HEK293 (cell line): ENCODE results near the gene TANC1.

Source experiments
- CTCF ChIA-PET: fragments of 350-600 bp; formaldehyde crosslinking; extraction: SDS; loops from one replicate; lab custom pipeline; 2021; ENCODE audit warnings: antibody characterized with exemption; lab: Yijun Ruan, JAX
- POLR2A ChIA-PET: fragments of 300-600 bp; formaldehyde crosslinking; extraction: SDS; loops from one replicate; lab custom pipeline; 2020; ENCODE audit warnings: antibody characterized with exemption, inconsistent platforms; lab: Yijun Ruan, JAX
- H3K27ac ChIP-seq: fragments of 200-500 bp; sonication (Bioruptor generic); 2 replicates; pipeline ENCODE4 v1.5.1; 2014; ENCODE audit warnings: low read depth, low read length, control low read depth, inconsistent platforms; ENCODE audit errors: extremely low read depth
- H3K36me3 ChIP-seq, 2 experiments: fragments of 200-500 bp in 1 of 2; sonication (Bioruptor generic) in 1 of 2; 1 replicate in 1 of 2; 2 replicates in 1 of 2; pipeline ENCODE4 v1.5.1; 2014 to 2017; ENCODE audit warnings: inconsistent platforms in 2 of 2, low read length in 2 of 2; ENCODE audit not compliant: control insufficient read depth in 2 of 2, insufficient read depth in 1 of 2
- H3K4me1 ChIP-seq: fragments of 200-500 bp; sonication (Bioruptor generic); 2 replicates; pipeline ENCODE4 v1.5.1; 2014; ENCODE audit warnings: mild to moderate bottlenecking, low read length, inconsistent platforms; ENCODE audit not compliant: control insufficient read depth, insufficient read depth
- H3K4me3 ChIP-seq: 2 replicates; pipeline ENCODE4 v1.5.1; 2011; ENCODE audit warnings: low read depth, mild to moderate bottlenecking, control low read depth, low read length, moderate library complexity
- H3K9me3 ChIP-seq: fragments of 200-500 bp; sonication (Bioruptor generic); 2 replicates; pipeline ENCODE4 v1.5.1; 2014; ENCODE audit warnings: low read depth, low read length, inconsistent platforms; ENCODE audit not compliant: control insufficient read depth, insufficient read depth
- PRDM4 ChIP-seq: fragments of 450-650 bp; formaldehyde crosslinking; IDR thresholded peaks from 2 replicates; pipeline ENCODE4 v1.5.1; 2017; ENCODE audit warnings: missing biosample characterization, missing genetic modification characterization
- REST ChIP-seq: fragments of 450-650 bp; formaldehyde crosslinking; IDR thresholded peaks from 2 replicates; pipeline ENCODE4 v1.5.1; 2016; ENCODE audit warnings: missing biosample characterization, missing genetic modification characterization
- SP7 ChIP-seq: fragments of 450-650 bp; formaldehyde crosslinking; IDR thresholded peaks from 2 replicates; pipeline ENCODE4 v1.5.1; 2016; ENCODE audit warnings: missing biosample characterization, missing genetic modification characterization
- WT1 ChIP-seq: fragments of 450-650 bp; formaldehyde crosslinking; IDR thresholded peaks from 2 replicates; pipeline ENCODE4 v1.5.1; 2016; ENCODE audit warnings: missing biosample characterization, missing genetic modification characterization
- ZBTB17 ChIP-seq: fragments of 450-650 bp; formaldehyde crosslinking; IDR thresholded peaks from 2 replicates; pipeline ENCODE4 v1.5.1; 2016; ENCODE audit warnings: missing biosample characterization, missing genetic modification characterization
- ZBTB21 ChIP-seq: fragments of 450-650 bp; formaldehyde crosslinking; IDR thresholded peaks from 2 replicates; pipeline ENCODE4 v1.5.1; 2017; ENCODE audit warnings: missing biosample characterization, missing genetic modification characterization
- ZFHX2 ChIP-seq: fragments of 450-650 bp; formaldehyde crosslinking; conservative IDR thresholded peaks from 2 replicates; pipeline ENCODE4 v1.5.1; 2016; ENCODE audit warnings: missing biosample characterization, missing genetic modification characterization
- ZIC2 ChIP-seq: fragments of 450-650 bp; formaldehyde crosslinking; IDR thresholded peaks from 2 replicates; pipeline ENCODE4 v1.5.1; 2016; ENCODE audit warnings: missing biosample characterization, missing genetic modification characterization
- ZNF19 ChIP-seq: fragments of 450-650 bp; formaldehyde crosslinking; IDR thresholded peaks from 2 replicates; pipeline ENCODE4; 2016; ENCODE audit warnings: missing biosample characterization, missing genetic modification characterization, low read depth
- ZNF416 ChIP-seq: fragments of 450-650 bp; formaldehyde crosslinking; IDR thresholded peaks from 2 replicates; pipeline ENCODE4 v1.5.1; 2016; ENCODE audit warnings: missing biosample characterization, missing genetic modification characterization
- ZNF514 ChIP-seq: fragments of 450-650 bp; formaldehyde crosslinking; IDR thresholded peaks from 2 replicates; pipeline ENCODE4 v1.5.1; 2016; ENCODE audit warnings: missing biosample characterization, missing genetic modification characterization
- ZNF600 ChIP-seq: fragments of 450-650 bp; formaldehyde crosslinking; IDR thresholded peaks from 2 replicates; pipeline ENCODE4 v1.5.1; 2016; ENCODE audit warnings: missing biosample characterization, missing genetic modification characterization
- ZNF792 ChIP-seq: fragments of 450-650 bp; formaldehyde crosslinking; IDR thresholded peaks from 2 replicates; pipeline ENCODE4 v1.5.1; 2016; ENCODE audit warnings: missing biosample characterization, missing genetic modification characterization
- ZXDB ChIP-seq: fragments of 450-650 bp; formaldehyde crosslinking; IDR thresholded peaks from 2 replicates; pipeline ENCODE4 v1.5.1; 2016; ENCODE audit warnings: missing biosample characterization, missing genetic modification characterization
- TF ChIP-seq, protein P1 (sequence below): fragments of 450-650 bp; formaldehyde crosslinking; IDR thresholded peaks from 2 replicates; pipeline ENCODE4 v1.5.1; 2016; ENCODE audit warnings: missing biosample characterization, missing genetic modification characterization
- TF ChIP-seq, protein P2 (sequence below): fragments of 450-650 bp; formaldehyde crosslinking; IDR thresholded peaks from 2 replicates; pipeline ENCODE4 v1.5.1; 2016; ENCODE audit warnings: missing biosample characterization, missing genetic modification characterization
- TF ChIP-seq, protein P3 (sequence below): fragments of 450-650 bp; IDR thresholded peaks from 2 replicates; pipeline ENCODE4 v1.5.1; 2018; ENCODE audit warnings: missing biosample characterization, missing genetic modification characterization
- TF ChIP-seq, protein P4 (sequence below): fragments of 450-650 bp; IDR thresholded peaks from 2 replicates; pipeline ENCODE4 v1.5.1; 2018; ENCODE audit warnings: missing biosample characterization, mild to moderate bottlenecking, missing genetic modification characterization

Gene TANC1

DNA sequence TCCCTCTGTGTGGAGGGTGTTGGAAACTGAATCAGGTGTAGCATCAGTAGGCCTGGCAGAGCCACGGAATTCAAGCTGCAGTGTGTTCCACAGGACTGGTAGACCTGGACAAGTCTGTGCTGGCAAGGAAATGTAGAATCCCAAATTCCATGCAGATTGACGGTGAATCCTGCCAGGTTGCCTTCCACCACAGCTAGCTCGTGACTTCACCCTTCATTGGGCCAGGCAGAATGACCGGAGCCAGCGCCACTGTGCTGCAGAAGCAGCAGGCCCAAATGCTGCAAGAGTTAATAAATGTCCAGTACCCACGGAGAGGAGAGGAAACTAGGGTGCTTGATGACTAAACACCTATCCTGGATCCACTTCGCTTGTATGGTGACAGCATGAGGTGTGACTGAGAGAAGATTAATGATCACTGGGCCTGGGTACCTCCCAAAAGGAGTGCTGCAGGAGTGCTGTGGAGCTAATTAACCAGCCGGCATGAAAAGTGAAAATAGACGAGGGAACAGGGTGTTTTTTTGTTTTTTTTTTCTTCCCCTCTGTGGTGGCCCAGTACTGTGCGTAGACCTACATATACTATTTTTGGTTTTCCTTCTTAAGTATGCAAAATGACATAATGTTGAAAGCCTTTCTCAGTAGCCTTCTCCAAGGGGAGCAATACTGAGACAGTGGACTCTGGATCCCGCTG lies 122.2 kb downstream of the TANC1 start:
- H3K9me3 ChIP-seq = no peaks in the 10 kb centered on the region
- CTCF ChIA-PET = interaction anchor here (1.2 kb wide), 1 partner anchor 28 kb away, joined by 4 read pairs; no protein-coding TSS in a partner anchor
- POLR2A ChIA-PET = no interaction called here

DNA sequence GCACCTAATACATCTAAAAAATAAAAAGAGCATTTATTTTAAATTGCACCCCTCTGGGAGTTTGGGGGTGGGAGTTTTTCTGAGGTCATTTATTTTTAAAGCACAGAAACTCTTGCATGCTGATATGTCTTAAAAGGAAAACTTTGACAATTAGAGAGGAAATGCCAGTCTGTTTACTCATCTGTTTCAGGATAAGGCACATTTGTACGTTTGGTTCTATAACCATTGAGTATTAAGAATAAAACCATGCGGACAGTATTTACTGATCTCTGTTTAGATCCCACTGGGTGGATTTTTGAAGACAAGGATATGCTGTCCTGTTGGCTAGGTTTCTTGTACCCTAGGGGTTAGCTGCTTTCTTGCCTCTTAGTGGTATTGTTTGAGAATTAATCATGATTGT lies 122.9 kb downstream of the TANC1 start:
- Histone ChIP-seq H3K9me3 (no peaks in the 10 kb centered on the region), H3K36me3 (peaks cover 0 to 7% of the 10 kb centered on the region in 2 experiments; a peak in 1 of 3 replicates), H3K4me1 (peaks cover 21% of the 10 kb centered on the region), H3K4me3 (no peak overlapping the region), H3K27ac (no peak overlapping the region)
- POLR2A ChIA-PET = no interaction called here
- CTCF ChIA-PET = interaction anchor here (0.6 kb wide), 2 partner anchors 14 to 82 kb away, joined by 3 to 4 read pairs; no protein-coding TSS in a partner anchor
- TF ChIP-seq, protein P1, sequence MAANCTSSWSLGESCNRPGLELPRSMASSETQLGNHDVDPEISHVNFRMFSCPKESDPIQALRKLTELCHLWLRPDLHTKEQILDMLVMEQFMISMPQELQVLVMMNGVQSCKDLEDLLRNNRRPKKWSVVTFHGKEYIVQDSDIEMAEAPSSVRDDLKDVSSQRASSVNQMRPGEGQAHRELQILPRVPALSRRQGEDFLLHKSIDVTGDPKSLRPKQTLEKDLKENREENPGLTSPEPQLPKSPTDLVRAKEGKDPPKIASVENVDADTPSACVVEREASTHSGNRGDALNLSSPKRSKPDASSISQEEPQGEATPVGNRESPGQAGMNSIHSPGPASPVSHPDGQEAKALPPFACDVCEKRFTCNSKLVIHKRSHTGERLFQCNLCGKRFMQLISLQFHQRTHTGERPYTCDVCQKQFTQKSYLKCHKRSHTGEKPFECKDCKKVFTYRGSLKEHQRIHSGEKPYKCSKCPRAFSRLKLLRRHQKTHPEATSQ (tag by site-specific recombination) = no peak
- TF ChIP-seq REST (tag by site-specific recombination) (no peak), ZNF792 (tag by site-specific recombination) (no peak), ZNF514 (no peak), ZNF416 (tag by site-specific recombination) (no peak), ZNF19 (no peak)
- TF ChIP-seq, protein P2, sequence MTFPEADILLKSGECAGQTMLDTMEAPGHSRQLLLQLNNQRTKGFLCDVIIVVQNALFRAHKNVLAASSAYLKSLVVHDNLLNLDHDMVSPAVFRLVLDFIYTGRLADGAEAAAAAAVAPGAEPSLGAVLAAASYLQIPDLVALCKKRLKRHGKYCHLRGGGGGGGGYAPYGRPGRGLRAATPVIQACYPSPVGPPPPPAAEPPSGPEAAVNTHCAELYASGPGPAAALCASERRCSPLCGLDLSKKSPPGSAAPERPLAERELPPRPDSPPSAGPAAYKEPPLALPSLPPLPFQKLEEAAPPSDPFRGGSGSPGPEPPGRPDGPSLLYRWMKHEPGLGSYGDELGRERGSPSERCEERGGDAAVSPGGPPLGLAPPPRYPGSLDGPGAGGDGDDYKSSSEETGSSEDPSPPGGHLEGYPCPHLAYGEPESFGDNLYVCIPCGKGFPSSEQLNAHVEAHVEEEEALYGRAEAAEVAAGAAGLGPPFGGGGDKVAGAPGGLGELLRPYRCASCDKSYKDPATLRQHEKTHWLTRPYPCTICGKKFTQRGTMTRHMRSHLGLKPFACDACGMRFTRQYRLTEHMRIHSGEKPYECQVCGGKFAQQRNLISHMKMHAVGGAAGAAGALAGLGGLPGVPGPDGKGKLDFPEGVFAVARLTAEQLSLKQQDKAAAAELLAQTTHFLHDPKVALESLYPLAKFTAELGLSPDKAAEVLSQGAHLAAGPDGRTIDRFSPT (tag by site-specific recombination) = no peak
- TF ChIP-seq, protein P3, sequence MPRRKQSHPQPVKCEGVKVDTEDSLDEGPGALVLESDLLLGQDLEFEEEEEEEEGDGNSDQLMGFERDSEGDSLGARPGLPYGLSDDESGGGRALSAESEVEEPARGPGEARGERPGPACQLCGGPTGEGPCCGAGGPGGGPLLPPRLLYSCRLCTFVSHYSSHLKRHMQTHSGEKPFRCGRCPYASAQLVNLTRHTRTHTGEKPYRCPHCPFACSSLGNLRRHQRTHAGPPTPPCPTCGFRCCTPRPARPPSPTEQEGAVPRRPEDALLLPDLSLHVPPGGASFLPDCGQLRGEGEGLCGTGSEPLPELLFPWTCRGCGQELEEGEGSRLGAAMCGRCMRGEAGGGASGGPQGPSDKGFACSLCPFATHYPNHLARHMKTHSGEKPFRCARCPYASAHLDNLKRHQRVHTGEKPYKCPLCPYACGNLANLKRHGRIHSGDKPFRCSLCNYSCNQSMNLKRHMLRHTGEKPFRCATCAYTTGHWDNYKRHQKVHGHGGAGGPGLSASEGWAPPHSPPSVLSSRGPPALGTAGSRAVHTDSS = no peak
- TF ChIP-seq, protein P4, sequence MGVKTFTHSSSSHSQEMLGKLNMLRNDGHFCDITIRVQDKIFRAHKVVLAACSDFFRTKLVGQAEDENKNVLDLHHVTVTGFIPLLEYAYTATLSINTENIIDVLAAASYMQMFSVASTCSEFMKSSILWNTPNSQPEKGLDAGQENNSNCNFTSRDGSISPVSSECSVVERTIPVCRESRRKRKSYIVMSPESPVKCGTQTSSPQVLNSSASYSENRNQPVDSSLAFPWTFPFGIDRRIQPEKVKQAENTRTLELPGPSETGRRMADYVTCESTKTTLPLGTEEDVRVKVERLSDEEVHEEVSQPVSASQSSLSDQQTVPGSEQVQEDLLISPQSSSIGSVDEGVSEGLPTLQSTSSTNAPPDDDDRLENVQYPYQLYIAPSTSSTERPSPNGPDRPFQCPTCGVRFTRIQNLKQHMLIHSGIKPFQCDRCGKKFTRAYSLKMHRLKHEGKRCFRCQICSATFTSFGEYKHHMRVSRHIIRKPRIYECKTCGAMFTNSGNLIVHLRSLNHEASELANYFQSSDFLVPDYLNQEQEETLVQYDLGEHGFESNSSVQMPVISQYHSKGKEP = no peak

More for the DNA sequence above, 122.2 kb downstream of the TANC1 start:
- Histone ChIP-seq H3K4me3 (no peak overlapping the region), H3K4me1 (peaks cover 28% of the 10 kb centered on the region), H3K27ac (no peak overlapping the region), H3K36me3 (peaks cover 0 to 7% of the 10 kb centered on the region in 2 experiments; a peak in 1 of 3 replicates)
- TF ChIP-seq ZFHX2 (no peak), PRDM4 (tag by site-specific recombination) (no peak), ZBTB21 (tag by site-specific recombination) (no peak), ZNF600 (tag by site-specific recombination) (0 out of 2 replicates have a peak, but pooled peaks have one; percentile 37), ZXDB (tag by site-specific recombination) (no peak), ZIC2 (tag by site-specific recombination) (peak; percentile 84), WT1 (peak; percentile 64), SP7 (tag by site-specific recombination) (peak; percentile 73), ZNF19 (no peak), ZBTB17 (tag by site-specific recombination) (0 out of 2 replicates have a peak, but pooled peaks have one; percentile 14)
- TF ChIP-seq, protein P4 = no peak
